ENCODE measurements around the gene INHBC.
A peak's percentile ranks its signal among the peaks of the same experiment; 100 is the strongest.
"Not testable (repeated sequence)": the region's sequence is repeated elsewhere in the genome, so short reads cannot be mapped to it uniquely, and the experiment has no call there.

The INHBC gene

GRCh38 chr12:57487597-57488401 lies 53.2 kb downstream of the INHBC start, which contains the start of gene MARS1:
Gene MARS1 (plus strand): TSS chr12:57488068. CDS start chr12:57488091, 23 bp downstream.
- peak; percentile 91 for DNase-seq

GRCh38 chr12:57488402-57489156 lies 54.0 kb downstream of the INHBC start:
- no peak for DNase-seq

GRCh38 chr12:57489157-57489641 lies 54.6 kb downstream of the INHBC start:
- no peak for DNase-seq

GRCh38 chr12:57490126-57490525 lies 55.5 kb downstream of the INHBC start:
- DNase-seq = no peak

- no peak for DNase-seq
Measured at GRCh38 chr12:57491393-57492280, 57.1 kb downstream of the INHBC start.

- DNase-seq = not testable (repeated sequence)
Measured at GRCh38 chr12:57495051-57495701, 60.6 kb downstream of the INHBC start.

GRCh38 chr12:57496822-57497221 lies 62.2 kb downstream of the INHBC start:
- DNase-seq = no peak

- DNase-seq = no peak
Measured at GRCh38 chr12:57497223-57498131, 62.9 kb downstream of the INHBC start.

GRCh38 chr12:57498132-57498502 lies 63.5 kb downstream of the INHBC start:
- DNase-seq = no peak

- DNase-seq = no peak
Measured at GRCh38 chr12:57498571-57498970, 64.0 kb downstream of the INHBC start.

- no peak for DNase-seq
Measured at GRCh38 chr12:57500213-57500612, 65.6 kb downstream of the INHBC start.

Data from GDM1 (cell line).